ENCODE measurements around the gene KLHL42.

Gene KLHL42

GRCh38 chr12:27843714-27844245 lies 63.7 kb downstream of the KLHL42 start:
- no peak for TF ChIP-seq YY1 (IDR thresholded peaks at IDR 0.05; ENCODE audit: low read depth)
- no peak for TF ChIP-seq CREB1 (IDR thresholded peaks at IDR 0.05; ENCODE audit: low read depth)
- TF ChIP-seq NFIC (IDR thresholded peaks at IDR 0.05): no peak
- TF ChIP-seq REST (IDR thresholded peaks at IDR 0.05; ENCODE audit: low read depth): no peak
- no peak for TF ChIP-seq TAF1 (IDR thresholded peaks at IDR 0.05; ENCODE audit: low read depth)
- TF ChIP-seq, protein P1, sequence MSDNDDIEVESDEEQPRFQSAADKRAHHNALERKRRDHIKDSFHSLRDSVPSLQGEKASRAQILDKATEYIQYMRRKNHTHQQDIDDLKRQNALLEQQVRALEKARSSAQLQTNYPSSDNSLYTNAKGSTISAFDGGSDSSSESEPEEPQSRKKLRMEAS (IDR thresholded peaks at IDR 0.05): no peak
- no peak for TF ChIP-seq EP300 (IDR thresholded peaks at IDR 0.05; ENCODE audit: borderline replicate concordance)
- TF ChIP-seq TEAD4 (IDR thresholded peaks at IDR 0.05): no peak
- TF ChIP-seq CEBPB (IDR thresholded peaks at IDR 0.05): no peak
- no peak for TF ChIP-seq TCF12 (IDR thresholded peaks at IDR 0.05; ENCODE audit: low read depth)
- TF ChIP-seq EGR1 (IDR thresholded peaks at IDR 0.05): no peak
- TF ChIP-seq FOXM1 (IDR thresholded peaks at IDR 0.05; ENCODE audit: borderline replicate concordance, low read depth): no peak

GRCh38 chr12:27844366-27845090 lies 64.5 kb downstream of the KLHL42 start:
- TF ChIP-seq, protein P1 (IDR thresholded peaks at IDR 0.05): no peak
- TF ChIP-seq TAF1 (IDR thresholded peaks at IDR 0.05; ENCODE audit: low read depth) (no peak), NFIC (IDR thresholded peaks at IDR 0.05) (no peak), REST (IDR thresholded peaks at IDR 0.05; ENCODE audit: low read depth) (no peak), CREB1 (IDR thresholded peaks at IDR 0.05; ENCODE audit: low read depth) (no peak), YY1 (IDR thresholded peaks at IDR 0.05; ENCODE audit: low read depth) (no peak), TEAD4 (IDR thresholded peaks at IDR 0.05) (no peak), CEBPB (IDR thresholded peaks at IDR 0.05) (no peak), ZBTB7A (IDR thresholded peaks at IDR 0.05; ENCODE audit: low read depth) (no peak), EP300 (IDR thresholded peaks at IDR 0.05; ENCODE audit: borderline replicate concordance) (no peak), RAD21 (IDR thresholded peaks at IDR 0.05; ENCODE audit: low read depth) (no peak)
- TF ChIP-seq, protein P2, sequence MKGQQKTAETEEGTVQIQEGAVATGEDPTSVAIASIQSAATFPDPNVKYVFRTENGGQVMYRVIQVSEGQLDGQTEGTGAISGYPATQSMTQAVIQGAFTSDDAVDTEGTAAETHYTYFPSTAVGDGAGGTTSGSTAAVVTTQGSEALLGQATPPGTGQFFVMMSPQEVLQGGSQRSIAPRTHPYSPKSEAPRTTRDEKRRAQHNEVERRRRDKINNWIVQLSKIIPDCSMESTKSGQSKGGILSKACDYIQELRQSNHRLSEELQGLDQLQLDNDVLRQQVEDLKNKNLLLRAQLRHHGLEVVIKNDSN (IDR thresholded peaks at IDR 0.05): no peak

GRCh38 chr12:27845187-27845586 lies 65.2 kb downstream of the KLHL42 start:
- no peak for TF ChIP-seq RAD21 (IDR thresholded peaks at IDR 0.05; ENCODE audit: low read depth)
- no peak for TF ChIP-seq FOXM1 (IDR thresholded peaks at IDR 0.05; ENCODE audit: borderline replicate concordance, low read depth)
- TF ChIP-seq TCF12 (IDR thresholded peaks at IDR 0.05; ENCODE audit: low read depth): no peak
- no peak for TF ChIP-seq EGR1 (IDR thresholded peaks at IDR 0.05)
- no peak for TF ChIP-seq NFIC (IDR thresholded peaks at IDR 0.05)
- TF ChIP-seq, protein P2 (IDR thresholded peaks at IDR 0.05): no peak
- no peak for TF ChIP-seq TEAD4 (IDR thresholded peaks at IDR 0.05)
- TF ChIP-seq YY1 (IDR thresholded peaks at IDR 0.05; ENCODE audit: low read depth): no peak
- TF ChIP-seq ZBTB7A (IDR thresholded peaks at IDR 0.05; ENCODE audit: low read depth): no peak
- TF ChIP-seq REST (IDR thresholded peaks at IDR 0.05; ENCODE audit: low read depth): no peak
- TF ChIP-seq EP300 (IDR thresholded peaks at IDR 0.05; ENCODE audit: borderline replicate concordance): no peak

DNA sequence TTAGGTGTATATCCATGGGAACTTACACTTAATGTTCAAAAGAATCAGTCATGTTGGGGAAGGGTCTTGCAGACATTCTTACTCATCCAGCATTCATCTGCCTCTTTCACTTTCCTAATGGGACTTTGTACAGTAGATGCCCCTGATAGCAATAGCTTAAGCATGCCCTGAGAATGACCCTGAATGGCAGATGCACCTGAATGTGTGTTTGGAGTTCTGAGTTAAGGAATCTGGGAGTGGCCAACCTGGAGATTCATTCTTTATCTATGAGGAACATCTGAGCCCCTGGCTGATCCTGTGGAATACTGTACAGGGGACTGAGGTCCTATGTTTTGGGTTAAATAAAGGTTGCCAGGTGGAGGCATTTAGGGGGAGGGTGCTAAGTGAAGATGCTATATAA lies 71.3 kb downstream of the KLHL42 start:
- TF ChIP-seq CEBPB (IDR thresholded peaks at IDR 0.05) (no peak), NFIC (IDR thresholded peaks at IDR 0.05) (no peak), REST (IDR thresholded peaks at IDR 0.05; ENCODE audit: low read depth) (no peak), CREB1 (IDR thresholded peaks at IDR 0.05; ENCODE audit: low read depth) (no peak), TAF1 (IDR thresholded peaks at IDR 0.05; ENCODE audit: low read depth) (no peak)

Data from Ishikawa (cell line).